RKO (cell line): ENCODE results near the gene NUP210L.
A peak's percentile ranks its signal among the peaks of the same experiment; 100 is the strongest.

Experiments used
- DNase-seq: peaks from one replicate; pipeline ENCODE4 v3.0.0-alpha.2; 2016; ENCODE audit warnings: low spot score

Gene NUP210L

DNA sequence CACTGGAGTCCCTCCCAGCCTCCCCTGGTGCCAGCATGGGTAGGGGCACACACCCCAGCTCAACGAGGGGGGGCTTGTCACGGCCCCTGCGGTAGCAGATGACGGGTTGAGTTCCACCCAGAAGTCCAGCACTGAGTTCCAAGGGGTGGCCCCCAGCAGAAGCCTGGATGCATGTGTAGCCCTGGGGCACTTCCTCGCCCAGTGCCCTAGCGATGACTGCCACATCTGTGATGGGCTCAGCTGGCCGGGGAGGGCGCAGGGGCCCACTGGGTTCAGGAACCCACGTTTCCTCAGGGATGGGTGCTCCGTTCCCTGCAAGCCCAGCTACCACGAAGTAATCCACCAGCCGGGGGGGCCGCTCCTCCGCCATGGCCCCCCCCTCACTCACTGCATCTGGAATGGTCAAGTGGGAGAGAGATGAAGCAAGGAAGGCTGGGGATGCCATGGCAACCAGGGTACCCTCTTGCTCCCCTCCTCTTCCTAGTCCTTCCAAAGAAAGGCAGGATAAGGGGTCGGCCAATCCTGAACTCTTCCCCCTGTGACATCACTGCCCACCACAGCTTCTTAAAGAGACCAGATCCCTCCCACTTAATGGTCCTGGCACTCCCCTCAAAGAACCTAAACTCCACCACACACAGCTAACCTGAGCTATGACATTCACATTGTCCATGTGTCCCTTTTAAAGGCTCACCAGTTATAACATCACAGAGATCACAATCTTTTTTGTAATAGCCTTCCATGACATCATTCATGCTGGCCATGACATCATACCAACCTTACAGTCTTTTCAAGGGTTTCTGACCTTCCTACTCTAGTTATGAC, 210.7 kb downstream of the NUP210L start:
- peak; percentile 30 for DNase-seq

DNA sequence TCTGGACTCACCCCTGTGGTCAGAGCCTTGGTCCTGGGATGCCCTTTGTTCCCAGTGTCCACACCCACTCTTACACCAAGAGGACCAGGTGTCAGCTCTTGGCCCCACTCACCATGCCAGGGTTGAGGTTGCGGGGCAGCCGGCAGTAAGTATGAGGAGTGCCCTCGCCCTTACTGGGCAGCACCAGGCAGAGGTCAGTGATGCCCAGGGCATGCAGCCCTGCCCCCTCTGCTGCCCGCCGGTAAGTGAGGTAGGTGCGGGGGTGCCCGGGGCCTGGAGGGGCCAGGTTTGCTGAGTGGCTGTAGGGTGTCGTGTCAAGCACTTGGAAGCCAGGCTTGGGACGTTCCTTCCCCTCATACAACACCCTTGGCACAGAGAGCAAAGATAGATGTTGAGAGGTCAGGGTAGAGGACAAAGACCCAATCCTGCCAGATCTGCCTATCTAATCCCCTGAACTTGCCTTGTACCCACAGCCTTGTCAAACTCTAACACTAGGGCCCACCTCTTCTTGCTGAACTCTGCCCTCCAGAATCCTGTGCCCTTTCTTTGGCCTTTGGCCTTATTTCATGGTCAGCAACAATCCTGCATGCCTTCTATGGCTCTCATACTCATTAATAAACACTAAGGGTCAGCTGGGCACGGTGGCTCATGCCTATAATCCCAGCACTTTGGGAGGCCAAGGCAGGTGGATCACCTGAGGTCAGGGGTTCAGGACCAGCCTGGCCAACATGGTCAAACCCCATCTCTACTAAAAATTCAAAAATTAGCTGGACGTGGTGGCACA, 211.9 kb downstream of the NUP210L start:
- no peak for DNase-seq
